ENCODE results near the gene THBS4.

GRCh38 chr5:80039650-80040049, 4.5 kb downstream of the THBS4 start:
- TF ChIP-seq CTCF (IDR thresholded peaks at IDR 0.05; ENCODE audit: insufficient read depth, low read length, poor library complexity, severe bottlenecking) (no peak), EZH2phosphoT487 (conservative IDR thresholded peaks at IDR 0.05; ENCODE audit: low read length) (no peak)
